ENCODE results near the gene ZKSCAN3.
A peak's percentile ranks its signal among the peaks of the same experiment; 100 is the strongest.

The ZKSCAN3 gene

GRCh38 chr6:28323813-28324424 is 25.8 kb upstream of the ZKSCAN3 start:
- H3K27ac ChIP-seq, result peak overlapping the region; percentile 36
- no peak for TF ChIP-seq CTCF (conservative IDR thresholded peaks at IDR 0.05)

- no peak overlapping the region for H3K27ac ChIP-seq
- no peak for TF ChIP-seq CTCF (conservative IDR thresholded peaks at IDR 0.05)
Observed at GRCh38 chr6:28326371-28326948, 23.3 kb upstream of the ZKSCAN3 start.

GRCh38 chr6:28330041-28330440 is 19.7 kb upstream of the ZKSCAN3 start:
- TF ChIP-seq CTCF (conservative IDR thresholded peaks at IDR 0.05), result no peak
- no peak overlapping the region for H3K27ac ChIP-seq

- TF ChIP-seq CTCF (conservative IDR thresholded peaks at IDR 0.05), result no peak
- no peak overlapping the region for H3K27ac ChIP-seq
Observed at GRCh38 chr6:28333047-28333446, 16.7 kb upstream of the ZKSCAN3 start.

DNA sequence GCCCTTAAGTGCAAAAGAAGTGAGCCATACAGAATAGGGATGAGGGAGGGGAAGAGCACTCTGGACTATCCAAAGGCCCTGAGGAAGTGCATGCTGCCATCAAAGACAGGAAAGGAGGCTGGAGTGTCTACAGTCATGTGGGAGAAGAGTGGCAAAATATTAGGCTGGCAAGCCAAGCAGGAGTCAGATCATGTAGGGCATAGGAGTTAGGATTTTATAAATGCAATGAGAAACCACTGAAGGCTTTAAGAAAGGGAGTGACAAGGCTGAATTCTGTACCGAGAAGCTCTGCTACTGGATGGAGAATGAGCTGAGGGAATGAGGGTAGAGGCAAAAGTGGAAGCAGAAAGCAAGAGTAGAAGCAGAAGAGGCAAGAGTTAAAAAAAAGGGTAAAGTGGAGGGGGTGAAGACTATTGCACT is 16.1 kb upstream of the ZKSCAN3 start:
- no peak overlapping the region for H3K27ac ChIP-seq
- TF ChIP-seq CTCF (conservative IDR thresholded peaks at IDR 0.05), result no peak

- H3K27ac ChIP-seq, result peak overlapping the region; percentile 92
- no peak for TF ChIP-seq CTCF (conservative IDR thresholded peaks at IDR 0.05)
Observed at GRCh38 chr6:28334286-28335039, 15.3 kb upstream of the ZKSCAN3 start.

DNA sequence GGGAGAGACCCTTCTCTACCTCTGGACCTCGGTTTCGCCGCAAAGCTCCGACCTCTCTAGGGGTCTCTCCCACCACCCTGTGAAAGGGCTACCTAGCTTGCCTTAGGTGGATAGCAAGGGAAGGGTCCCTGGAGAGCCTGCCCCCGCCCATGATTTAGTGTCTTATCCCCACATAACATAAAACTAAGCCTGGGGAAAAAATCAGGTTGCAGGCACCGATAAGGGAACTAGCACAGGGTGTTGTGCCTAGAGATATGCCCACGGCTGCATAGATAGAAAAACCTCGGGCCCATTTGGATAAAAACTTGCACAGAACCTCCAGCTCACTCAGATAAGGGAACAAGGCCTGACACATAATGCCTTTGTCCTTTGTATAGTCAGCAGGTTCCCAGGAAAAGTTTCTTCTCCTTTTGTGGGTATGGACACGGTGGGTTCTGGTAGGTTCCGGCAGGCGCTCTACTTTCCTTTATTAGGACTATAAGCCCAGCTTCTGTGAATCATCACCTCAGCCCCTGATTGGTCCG is 14.6 kb upstream of the ZKSCAN3 start:
- TF ChIP-seq CTCF (conservative IDR thresholded peaks at IDR 0.05), result no peak
- peak overlapping the region; percentile 92 for H3K27ac ChIP-seq

Data from VCaP (cell line).